ENCODE data around the gene CSNK1A1. TPM values are rescaled to one million over a fixed set of nuclear protein-coding genes. Genes with fewer than 3 reads are reported as not detected.

The CSNK1A1 gene
- total RNA-seq, 1 donor from 2014 or later: 195 TPM

GRCh38 chr5:149563466-149563865 is 12.2 kb upstream of the CSNK1A1 start:
- Mint-ChIP-seq H3K4me1 (ENCODE audit: low read depth) (peaks cover 18% of the 10 kb centered on the region), H3K27ac (no peak overlapping the region), H3K9me3 (no peaks in the 10 kb centered on the region), H3K36me3 (ENCODE audit: low read depth) (no peaks in the 10 kb centered on the region), H3K4me3 (no peak overlapping the region), H3K27me3 (ENCODE audit: insufficient read depth) (no peaks in the 10 kb centered on the region)
- DNase-seq (ENCODE audit: low spot score): no peak
- intact Hi-C loops (cut with micrococcal nuclease): no loop called here

- intact Hi-C loops (cut with micrococcal nuclease): no loop called here
- no peaks in the 10 kb centered on the region for H3K36me3 Mint-ChIP-seq (ENCODE audit: low read depth)
- DNase-seq (ENCODE audit: low spot score): no peak
- peaks cover 18% of the 10 kb centered on the region for H3K4me1 Mint-ChIP-seq (ENCODE audit: low read depth)
- H3K27ac Mint-ChIP-seq: no peak overlapping the region
- no peaks in the 10 kb centered on the region for H3K27me3 Mint-ChIP-seq (ENCODE audit: insufficient read depth)
- H3K9me3 Mint-ChIP-seq: no peaks in the 10 kb centered on the region
- no peak overlapping the region for H3K4me3 Mint-ChIP-seq
Measured at GRCh38 chr5:149561848-149562247, 10.6 kb upstream of the CSNK1A1 start.

- DNase-seq (ENCODE audit: low spot score): no peak
- Mint-ChIP-seq H3K9me3 (no peaks in the 10 kb centered on the region), H3K27me3 (ENCODE audit: insufficient read depth) (no peaks in the 10 kb centered on the region), H3K4me1 (ENCODE audit: low read depth) (peaks cover 18% of the 10 kb centered on the region), H3K27ac (no peak overlapping the region), H3K4me3 (no peak overlapping the region), H3K36me3 (ENCODE audit: low read depth) (no peaks in the 10 kb centered on the region)
- intact Hi-C loops (cut with micrococcal nuclease): loop anchor here (10.0 kb wide), 2 partner anchors 735 to 1655 kb away; partner anchors contain the start of gene ADRB2
Measured at GRCh38 chr5:149559706-149560105, 8.5 kb upstream of the CSNK1A1 start.

GRCh38 chr5:149552553-149553160 is 1.4 kb upstream of the CSNK1A1 start:
- intact Hi-C loops (cut with micrococcal nuclease): loop anchor here (5.0 to 10.0 kb wide), 3 partner anchors 35 to 1662 kb away; partner anchors contain the start of gene ADRB2
- H3K4me3 Mint-ChIP-seq: no peak overlapping the region
- no peaks in the 10 kb centered on the region for H3K27me3 Mint-ChIP-seq (ENCODE audit: insufficient read depth)
- H3K36me3 Mint-ChIP-seq (ENCODE audit: low read depth): peaks cover 20% of the 10 kb centered on the region
- peaks cover 16% of the 10 kb centered on the region for H3K4me1 Mint-ChIP-seq (ENCODE audit: low read depth)
- no peaks in the 10 kb centered on the region for H3K9me3 Mint-ChIP-seq
- H3K27ac Mint-ChIP-seq: no peak overlapping the region
- DNase-seq (ENCODE audit: low spot score): no peak

- Mint-ChIP-seq H3K27me3 (ENCODE audit: insufficient read depth) (no peaks in the 10 kb centered on the region), H3K9me3 (no peaks in the 10 kb centered on the region), H3K27ac (peak overlapping the region; percentile 99), H3K4me3 (peak overlapping the region; percentile 99), H3K36me3 (ENCODE audit: low read depth) (peaks cover 25% of the 10 kb centered on the region), H3K4me1 (ENCODE audit: low read depth) (peaks cover 22% of the 10 kb centered on the region)
- intact Hi-C loops (cut with micrococcal nuclease): loop anchor here (5.0 to 10.0 kb wide), 3 partner anchors 35 to 1663 kb away; partner anchors contain the start of gene ADRB2
- no peak for DNase-seq (ENCODE audit: low spot score)
Measured at GRCh38 chr5:149552038-149552494, 827 bp upstream of the CSNK1A1 start.

- intact Hi-C loops (cut with micrococcal nuclease): loop anchor here (1.0 to 10.0 kb wide), 13 partner anchors 14 to 1664 kb away; partner anchors contain the start of genes ADRB2, CD74 and GRPEL2
- Mint-ChIP-seq H3K27me3 (ENCODE audit: insufficient read depth) (no peaks in the 10 kb centered on the region), H3K9me3 (no peaks in the 10 kb centered on the region), H3K4me1 (ENCODE audit: low read depth) (peaks cover 34% of the 10 kb centered on the region), H3K36me3 (ENCODE audit: low read depth) (peaks cover 36% of the 10 kb centered on the region), H3K27ac (peak overlapping the region; percentile 99), H3K4me3 (peak overlapping the region; percentile 99)
- no peak for DNase-seq (ENCODE audit: low spot score)
Measured at GRCh38 chr5:149550594-149551226, 529 bp downstream of the CSNK1A1 start.

GRCh38 chr5:149550268-149550583 is 1.0 kb downstream of the CSNK1A1 start:
- Mint-ChIP-seq H3K4me1 (ENCODE audit: low read depth) (peaks cover 34% of the 10 kb centered on the region), H3K36me3 (ENCODE audit: low read depth) (peaks cover 41% of the 10 kb centered on the region), H3K4me3 (peak overlapping the region; percentile 99), H3K27me3 (ENCODE audit: insufficient read depth) (no peaks in the 10 kb centered on the region), H3K9me3 (no peaks in the 10 kb centered on the region), H3K27ac (peak overlapping the region; percentile 99)
- intact Hi-C loops (cut with micrococcal nuclease): loop anchor here (1.0 to 10.0 kb wide), 5 partner anchors 33 to 1665 kb away; partner anchors contain the start of gene ADRB2
- no peak for DNase-seq (ENCODE audit: low spot score)

GRCh38 chr5:149549461-149550267 is 1.6 kb downstream of the CSNK1A1 start:
- peak; percentile 31 for DNase-seq (ENCODE audit: low spot score)
- peaks cover 34% of the 10 kb centered on the region for H3K4me1 Mint-ChIP-seq (ENCODE audit: low read depth)
- H3K4me3 Mint-ChIP-seq: peak overlapping the region; percentile 99
- no peaks in the 10 kb centered on the region for H3K27me3 Mint-ChIP-seq (ENCODE audit: insufficient read depth)
- H3K27ac Mint-ChIP-seq: peak overlapping the region; percentile 99
- no peaks in the 10 kb centered on the region for H3K9me3 Mint-ChIP-seq
- peaks cover 46% of the 10 kb centered on the region for H3K36me3 Mint-ChIP-seq (ENCODE audit: low read depth)
- intact Hi-C loops (cut with micrococcal nuclease): loop anchor here (1.0 to 10.0 kb wide), 6 partner anchors 32 to 1665 kb away; partner anchors contain the start of gene ADRB2

- peak overlapping the region; percentile 99 for H3K4me3 Mint-ChIP-seq
- no peaks in the 10 kb centered on the region for H3K27me3 Mint-ChIP-seq (ENCODE audit: insufficient read depth)
- intact Hi-C loops (cut with micrococcal nuclease): loop anchor here (5.0 kb wide), 1 partner anchor 45 kb away; no protein-coding TSS in a partner anchor
- H3K9me3 Mint-ChIP-seq: no peaks in the 10 kb centered on the region
- peaks cover 54% of the 10 kb centered on the region for H3K36me3 Mint-ChIP-seq (ENCODE audit: low read depth)
- peaks cover 48% of the 10 kb centered on the region for H3K4me1 Mint-ChIP-seq (ENCODE audit: low read depth)
- peak overlapping the region; percentile 54 for H3K27ac Mint-ChIP-seq
- DNase-seq (ENCODE audit: low spot score): no peak
Measured at GRCh38 chr5:149546974-149547373, 4.3 kb downstream of the CSNK1A1 start.

GRCh38 chr5:149545327-149545726 is 5.9 kb downstream of the CSNK1A1 start:
- H3K4me3 Mint-ChIP-seq: no peak overlapping the region
- no peaks in the 10 kb centered on the region for H3K9me3 Mint-ChIP-seq
- H3K27ac Mint-ChIP-seq: peak overlapping the region; percentile 29
- peaks cover 53% of the 10 kb centered on the region for H3K4me1 Mint-ChIP-seq (ENCODE audit: low read depth)
- intact Hi-C loops (cut with micrococcal nuclease): loop anchor here (5.0 kb wide), 1 partner anchor 43 kb away; no protein-coding TSS in a partner anchor
- H3K36me3 Mint-ChIP-seq (ENCODE audit: low read depth): peaks cover 56% of the 10 kb centered on the region
- no peak for DNase-seq (ENCODE audit: low spot score)
- no peaks in the 10 kb centered on the region for H3K27me3 Mint-ChIP-seq (ENCODE audit: insufficient read depth)

GRCh38 chr5:149544028-149544420 is 7.2 kb downstream of the CSNK1A1 start:
- Mint-ChIP-seq H3K4me1 (ENCODE audit: low read depth) (peaks cover 57% of the 10 kb centered on the region), H3K36me3 (ENCODE audit: low read depth) (peaks cover 48% of the 10 kb centered on the region), H3K4me3 (no peak overlapping the region), H3K27me3 (ENCODE audit: insufficient read depth) (no peaks in the 10 kb centered on the region), H3K9me3 (no peaks in the 10 kb centered on the region), H3K27ac (no peak overlapping the region)
- no peak for DNase-seq (ENCODE audit: low spot score)
- intact Hi-C loops (cut with micrococcal nuclease): no loop called here

GRCh38 chr5:149543361-149544027 is 7.7 kb downstream of the CSNK1A1 start:
- no peaks in the 10 kb centered on the region for H3K9me3 Mint-ChIP-seq
- H3K27ac Mint-ChIP-seq: peak overlapping the region; percentile 8
- no peak overlapping the region for H3K4me3 Mint-ChIP-seq
- intact Hi-C loops (cut with micrococcal nuclease): no loop called here
- DNase-seq (ENCODE audit: low spot score): no peak
- peaks cover 45% of the 10 kb centered on the region for H3K36me3 Mint-ChIP-seq (ENCODE audit: low read depth)
- peaks cover 53% of the 10 kb centered on the region for H3K4me1 Mint-ChIP-seq (ENCODE audit: low read depth)
- no peaks in the 10 kb centered on the region for H3K27me3 Mint-ChIP-seq (ENCODE audit: insufficient read depth)

Data from activated T-helper 1 cell treated with anti-CD3 and anti-CD28 coated beads, Interleukin-12 subunit alpha, Interleukin-12 subunit beta, Interleukin-2, Interleukin-4 antibody, amounts not matched to agents 30 ng/mL and 10 ng/mL and 1 ng/mL, durations not matched to agents 14 hours and 24 hours and 36 hours (primary cell).